ENCODE results near the gene ADGRL2. TPM values are rescaled to one million over a fixed set of nuclear protein-coding genes. Genes with fewer than 3 reads are reported as not detected.

Gene ADGRL2
- polyA plus RNA-seq, 1 experiment: 22.7 TPM

- H3K4me3 ChIP-seq (ENCODE audit: low read depth, low read length): peak overlapping the region; percentile 75
- peaks cover 4% of the 10 kb centered on the region for H3K27me3 ChIP-seq (ENCODE audit: control insufficient read depth, insufficient read depth, low read length)
- no peak for TF ChIP-seq CTCF (IDR thresholded peaks at IDR 0.05; ENCODE audit: low read depth, low read length)
- DNase-seq (ENCODE audit: low read depth, low spot score): peak; percentile 24
- H3K27ac ChIP-seq (ENCODE audit: low read depth, low read length): peak overlapping the region; percentile 59
- H3K9me3 ChIP-seq (ENCODE audit: control insufficient read depth, insufficient read depth, low read length): no peaks in the 10 kb centered on the region; the same call in 1 of the 2 replicates
- CTCF ChIA-PET: interaction anchor here (1.4 to 3.8 kb wide), 3 partner anchors 13 to 251 kb away, joined by 3 to 18 read pairs (median 6); no protein-coding TSS in a partner anchor
- POLR2A ChIA-PET: interaction anchor here (1.4 kb wide), 1 partner anchor 216 kb away, joined by 3 read pairs; no protein-coding TSS in a partner anchor
Measured at GRCh38 chr1:81799939-81800694, 617 bp upstream of the ADGRL2 start.

GRCh38 chr1:81801651-81802456, 1.1 kb downstream of the ADGRL2 start:
- DNase-seq (ENCODE audit: low read depth, low spot score): no peak
- no peaks in the 10 kb centered on the region; the same call in 1 of the 2 replicates for H3K9me3 ChIP-seq (ENCODE audit: control insufficient read depth, insufficient read depth, low read length)
- peak overlapping the region; percentile 75 for H3K4me3 ChIP-seq (ENCODE audit: low read depth, low read length)
- no peak for TF ChIP-seq CTCF (IDR thresholded peaks at IDR 0.05; ENCODE audit: low read depth, low read length)
- peak overlapping the region; percentile 22 for H3K27ac ChIP-seq (ENCODE audit: low read depth, low read length)
- peaks cover 4% of the 10 kb centered on the region for H3K27me3 ChIP-seq (ENCODE audit: control insufficient read depth, insufficient read depth, low read length)
- CTCF ChIA-PET: interaction anchor here (0.6 to 3.8 kb wide), 5 partner anchors 19 to 718 kb away, joined by 3 to 18 read pairs (median 6); no protein-coding TSS in a partner anchor
- POLR2A ChIA-PET: interaction anchor here (1.4 kb wide), 1 partner anchor 217 kb away, joined by 3 read pairs; no protein-coding TSS in a partner anchor

GRCh38 chr1:81802457-81802706, 1.6 kb downstream of the ADGRL2 start:
- ChIA-PET POLR2A (no interaction called here), CTCF (interaction anchor here (0.6 to 1.3 kb wide), 3 partner anchors 75 to 717 kb away, joined by 3 to 8 read pairs (median 4); no protein-coding TSS in a partner anchor)
- Histone ChIP-seq H3K27ac (ENCODE audit: low read depth, low read length) (peak overlapping the region; percentile 22), H3K27me3 (ENCODE audit: control insufficient read depth, insufficient read depth, low read length) (peaks cover 4% of the 10 kb centered on the region), H3K9me3 (ENCODE audit: control insufficient read depth, insufficient read depth, low read length) (no peaks in the 10 kb centered on the region; the same call in 1 of the 2 replicates), H3K4me3 (ENCODE audit: low read depth, low read length) (peak overlapping the region; percentile 75)
- TF ChIP-seq CTCF (IDR thresholded peaks at IDR 0.05; ENCODE audit: low read depth, low read length): no peak
- DNase-seq (ENCODE audit: low read depth, low spot score): no peak

- no peak for DNase-seq (ENCODE audit: low read depth, low spot score)
- ChIA-PET POLR2A (no interaction called here), CTCF (interaction anchor here (0.6 to 1.0 kb wide), 4 partner anchors 14 to 716 kb away, joined by 3 to 8 read pairs (median 3); no protein-coding TSS in a partner anchor)
- Histone ChIP-seq H3K9me3 (ENCODE audit: control insufficient read depth, insufficient read depth, low read length) (no peaks in the 10 kb centered on the region; the same call in 1 of the 2 replicates), H3K27ac (ENCODE audit: low read depth, low read length) (no peak overlapping the region), H3K4me3 (ENCODE audit: low read depth, low read length) (peak overlapping the region; percentile 75), H3K27me3 (ENCODE audit: control insufficient read depth, insufficient read depth, low read length) (peaks cover 4% of the 10 kb centered on the region)
- peak; percentile 57 for TF ChIP-seq CTCF (IDR thresholded peaks at IDR 0.05; ENCODE audit: low read depth, low read length)
Measured at GRCh38 chr1:81802707-81803430, 2.1 kb downstream of the ADGRL2 start.

All from AG04450 (cell line).